ENCODE measurements around the gene PNPLA1.

DNA sequence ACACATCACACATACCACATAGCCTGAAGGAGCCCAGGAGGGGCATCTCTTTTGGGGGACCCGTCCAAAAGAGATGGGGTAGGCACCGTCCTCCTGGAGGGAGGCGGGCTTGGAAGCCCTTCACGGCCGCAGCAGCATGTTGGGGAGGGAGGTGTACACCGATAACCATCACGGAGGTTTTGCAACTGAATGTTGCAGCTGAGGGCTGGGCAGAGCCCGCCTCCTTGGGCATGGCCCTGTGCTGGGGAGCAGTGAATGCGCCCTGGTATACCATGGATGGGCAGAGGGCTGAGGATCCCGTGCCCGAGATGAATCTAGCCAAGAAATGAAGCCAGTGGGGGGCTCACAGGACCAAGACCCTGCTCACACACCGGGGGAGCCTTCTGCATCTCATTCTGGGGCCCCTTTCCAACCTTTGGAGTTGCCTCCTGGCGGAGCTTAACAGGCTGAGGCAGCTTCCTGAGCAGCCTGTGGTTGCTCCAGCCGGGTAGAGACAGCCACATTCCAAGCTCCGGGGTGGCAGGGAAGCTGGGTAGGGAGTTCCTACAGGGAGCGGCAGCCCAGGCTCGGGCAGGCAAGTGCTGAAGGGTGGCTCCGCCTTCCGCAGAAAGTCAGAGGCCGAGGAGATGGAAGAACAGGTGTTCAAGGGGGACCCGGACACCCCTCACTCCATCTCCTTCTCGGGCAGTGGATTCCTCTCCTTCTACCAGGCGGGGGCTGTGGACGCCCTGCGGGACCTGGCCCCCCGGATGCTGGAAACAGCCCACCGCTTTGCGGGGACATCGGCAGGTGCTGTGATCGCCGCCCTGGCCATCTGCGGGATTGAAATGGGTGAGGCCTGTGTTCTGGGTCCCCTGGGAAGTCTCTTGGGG is at the start of gene PNPLA1:
- TF ChIP-seq, protein P1, sequence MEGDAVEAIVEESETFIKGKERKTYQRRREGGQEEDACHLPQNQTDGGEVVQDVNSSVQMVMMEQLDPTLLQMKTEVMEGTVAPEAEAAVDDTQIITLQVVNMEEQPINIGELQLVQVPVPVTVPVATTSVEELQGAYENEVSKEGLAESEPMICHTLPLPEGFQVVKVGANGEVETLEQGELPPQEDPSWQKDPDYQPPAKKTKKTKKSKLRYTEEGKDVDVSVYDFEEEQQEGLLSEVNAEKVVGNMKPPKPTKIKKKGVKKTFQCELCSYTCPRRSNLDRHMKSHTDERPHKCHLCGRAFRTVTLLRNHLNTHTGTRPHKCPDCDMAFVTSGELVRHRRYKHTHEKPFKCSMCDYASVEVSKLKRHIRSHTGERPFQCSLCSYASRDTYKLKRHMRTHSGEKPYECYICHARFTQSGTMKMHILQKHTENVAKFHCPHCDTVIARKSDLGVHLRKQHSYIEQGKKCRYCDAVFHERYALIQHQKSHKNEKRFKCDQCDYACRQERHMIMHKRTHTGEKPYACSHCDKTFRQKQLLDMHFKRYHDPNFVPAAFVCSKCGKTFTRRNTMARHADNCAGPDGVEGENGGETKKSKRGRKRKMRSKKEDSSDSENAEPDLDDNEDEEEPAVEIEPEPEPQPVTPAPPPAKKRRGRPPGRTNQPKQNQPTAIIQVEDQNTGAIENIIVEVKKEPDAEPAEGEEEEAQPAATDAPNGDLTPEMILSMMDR (tag by site-specific recombination; IDR thresholded peaks at IDR 0.05) = no peak
- TF ChIP-seq, protein P2, sequence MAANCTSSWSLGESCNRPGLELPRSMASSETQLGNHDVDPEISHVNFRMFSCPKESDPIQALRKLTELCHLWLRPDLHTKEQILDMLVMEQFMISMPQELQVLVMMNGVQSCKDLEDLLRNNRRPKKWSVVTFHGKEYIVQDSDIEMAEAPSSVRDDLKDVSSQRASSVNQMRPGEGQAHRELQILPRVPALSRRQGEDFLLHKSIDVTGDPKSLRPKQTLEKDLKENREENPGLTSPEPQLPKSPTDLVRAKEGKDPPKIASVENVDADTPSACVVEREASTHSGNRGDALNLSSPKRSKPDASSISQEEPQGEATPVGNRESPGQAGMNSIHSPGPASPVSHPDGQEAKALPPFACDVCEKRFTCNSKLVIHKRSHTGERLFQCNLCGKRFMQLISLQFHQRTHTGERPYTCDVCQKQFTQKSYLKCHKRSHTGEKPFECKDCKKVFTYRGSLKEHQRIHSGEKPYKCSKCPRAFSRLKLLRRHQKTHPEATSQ (tag by site-specific recombination; IDR thresholded peaks at IDR 0.05) = no peak
- TF ChIP-seq BCL11A (tag by site-specific recombination; IDR thresholded peaks at IDR 0.05; ENCODE audit: low read depth) (no peak), ZNF449 (tag by site-specific recombination; IDR thresholded peaks at IDR 0.05) (no peak)

Data from HEK293 (cell line).